ENCODE data around the gene ANGPTL4. TPM values are rescaled to one million over a fixed set of nuclear protein-coding genes. Genes with fewer than 3 reads are reported as not detected.

Gene ANGPTL4
- total RNA-seq, 3 donors from 2014 or later: 90.9 to 186 (median 118) TPM

GRCh38 chr19:8386990-8387389, 23.0 kb downstream of the ANGPTL4 start:
- intact Hi-C loops (cut with DNase I; ENCODE audit: low total_unique reads): no loop called here
- Histone ChIP-seq H3K4me3 (no peak overlapping the region), H3K4me1 (peaks cover 0 to 11% of the 10 kb centered on the region in 2 donors), H3K9me3 (no peaks in the 10 kb centered on the region), H3K27me3 (no peaks in the 10 kb centered on the region), H3K27ac (peak overlapping the region; percentile 76 to 84), H3K36me3 (no peaks in the 10 kb centered on the region)
- TF ChIP-seq POLR2AphosphoS5 (IDR thresholded peaks at IDR 0.05) (no peak), CTCF (IDR thresholded peaks at IDR 0.05) (no peak), POLR2A (IDR thresholded peaks at IDR 0.05) (no peak)
- no peak for DNase-seq (ENCODE audit: low spot score in 2 of 2)

- TF ChIP-seq CTCF (IDR thresholded peaks at IDR 0.05) (no peak), POLR2AphosphoS5 (IDR thresholded peaks at IDR 0.05) (no peak), POLR2A (IDR thresholded peaks at IDR 0.05) (no peak)
- intact Hi-C loops (cut with DNase I; ENCODE audit: low total_unique reads): no loop called here
- no peaks in the 10 kb centered on the region for H3K36me3 ChIP-seq
- no peak overlapping the region for H3K4me3 ChIP-seq
- DNase-seq (ENCODE audit: low spot score in 2 of 2): no peak
- H3K27me3 ChIP-seq: no peaks in the 10 kb centered on the region
- no peaks in the 10 kb centered on the region for H3K9me3 ChIP-seq
- peaks cover 0 to 15% of the 10 kb centered on the region in 2 donors for H3K4me1 ChIP-seq
- peak overlapping the region in 1 of 2 donors; percentile 100 for H3K27ac ChIP-seq
Measured at GRCh38 chr19:8387688-8388611, 24.0 kb downstream of the ANGPTL4 start.

- H3K27ac ChIP-seq: peak overlapping the region; percentile 34 to 100
- intact Hi-C loops (cut with DNase I; ENCODE audit: low total_unique reads): no loop called here
- TF ChIP-seq POLR2A (IDR thresholded peaks at IDR 0.05) (no peak), POLR2AphosphoS5 (IDR thresholded peaks at IDR 0.05) (no peak), CTCF (IDR thresholded peaks at IDR 0.05) (no peak)
- no peak for DNase-seq (ENCODE audit: low spot score in 2 of 2)
- H3K9me3 ChIP-seq: no peaks in the 10 kb centered on the region
- H3K4me3 ChIP-seq: no peak overlapping the region
- peaks cover 0 to 22% of the 10 kb centered on the region in 2 donors for H3K4me1 ChIP-seq
- H3K36me3 ChIP-seq: no peaks in the 10 kb centered on the region
- H3K27me3 ChIP-seq: no peaks in the 10 kb centered on the region
Measured at GRCh38 chr19:8388612-8388958, 24.6 kb downstream of the ANGPTL4 start.

GRCh38 chr19:8389891-8390616, 26.1 kb downstream of the ANGPTL4 start, which contains the start of gene RAB11B:
TSS of gene RAB11B (plus strand) at chr19:8390360. CDS start at chr19:8390417, 57 bp downstream.
- intact Hi-C loops (cut with DNase I; ENCODE audit: low total_unique reads): no loop called here
- H3K4me1 ChIP-seq: peaks cover 5 to 27% of the 10 kb centered on the region in 2 donors
- no peaks in the 10 kb centered on the region for H3K9me3 ChIP-seq
- H3K36me3 ChIP-seq: no peaks in the 10 kb centered on the region
- H3K27me3 ChIP-seq: no peaks in the 10 kb centered on the region
- DNase-seq (ENCODE audit: low spot score in 2 of 2): peak; percentile 99 to 100
- peak within 1 kb of the TSS; percentile 96 to 98 (median 96) for H3K4me3 ChIP-seq
- peak; percentile 72 to 90 (median 74) for TF ChIP-seq POLR2AphosphoS5 (IDR thresholded peaks at IDR 0.05)
- TF ChIP-seq POLR2A (IDR thresholded peaks at IDR 0.05): peak; percentile 59
- TF ChIP-seq CTCF (IDR thresholded peaks at IDR 0.05): peak in 2 of 3 donors; percentile 5 to 15
- H3K27ac ChIP-seq: peak within 1 kb of the TSS; percentile 100

Data from breast epithelium (tissue), 4 donors.